Thyroid gland (tissue), 4 donors: ENCODE data around the gene TBC1D3B. TPM values are rescaled to one million over a fixed set of nuclear protein-coding genes. Genes with fewer than 3 reads are reported as not detected.
A peak's percentile ranks its signal among the peaks of the same experiment; 100 is the strongest.

Source experiments
- DNase-seq, 2 donors: peaks; one replicate each; pipeline ENCODE4 v3.0.0-alpha.2; 2019
- H3K27ac ChIP-seq, 3 donors: fragments of 200-600 bp; sonication (generic); 1 replicate in 2 of 3; 2 replicates in 1 of 3; pipeline ENCODE4 v1.5.1; 2016 to 2019; ENCODE audit warnings: mild to moderate bottlenecking in 1 of 3, moderate library complexity in 1 of 3
- H3K27me3 ChIP-seq: fragments of 200-600 bp; sonication (generic); one replicate; pipeline ENCODE4 v1.5.1; 2019
- H3K36me3 ChIP-seq, 2 donors: fragments of 200-600 bp; sonication (generic); one replicate each; pipeline ENCODE4 v1.5.1; 2016 to 2019
- H3K4me1 ChIP-seq, 2 donors: fragments of 200-600 bp; sonication (generic); one replicate each; pipeline ENCODE4 v1.5.1; 2017 to 2019
- H3K4me3 ChIP-seq, 3 donors: fragments of 200-600 bp; sonication (generic); replicated peaks in 1 of 3; 1 replicate in 2 of 3; 2 replicates in 1 of 3; pipeline ENCODE4 v1.5.1; 2016; ENCODE audit warnings: mild to moderate bottlenecking in 1 of 3
- H3K9me3 ChIP-seq: fragments of 200-600 bp; sonication (generic); one replicate; pipeline ENCODE4 v1.5.1; 2017
- CTCF ChIP-seq, 6 experiments: fragments of 200-600 bp in 3 of 6; fragments of 450-650 bp in 3 of 6; sonication (generic) in 3 of 6; IDR thresholded peaks; one replicate each; pipeline ENCODE4 v1.5.1; 2016 to 2019; ENCODE audit warnings: antibody characterized with exemption in 6 of 6, mild to moderate bottlenecking in 2 of 6, inconsistent platforms in 1 of 6, moderate library complexity in 1 of 6
- POLR2A ChIP-seq, 2 donors: fragments of 450-650 bp; IDR thresholded peaks; one replicate each; pipeline ENCODE4 v1.6.1; 2017; ENCODE audit warnings: antibody characterized with exemption in 2 of 2, mild to moderate bottlenecking in 2 of 2, moderate library complexity in 1 of 2
- WGBS, 2 donors: methylation state at CpG; one replicate each; pipeline ENCODE4 v1.1.5; 2017; 5-methylcytosine and 5-hydroxymethylcytosine counted together
- intact Hi-C: fragments of 100-400 bp; cut with DNase I; formaldehyde crosslinking; loops from one replicate; pipeline ENCODE4 v1.15.1; 2023
- total RNA-seq, 4 donors: library from RNA; depleted of rRNA; stranded (reverse); fragments of >200 nt; gene quantifications; one replicate each; pipeline ENCODE4 v1.2.3, GENCODE V29; 2016

TBC1D3B gene
- total RNA-seq, 4 donors from 2014 or later = 3.9 TPM; not detected in 3

GRCh38 chr17:36144981-36145729, 31.3 kb downstream of the TBC1D3B start:
- H3K4me3 ChIP-seq = no peak overlapping the region
- no peak for TF ChIP-seq POLR2A (IDR thresholded peaks at IDR 0.05)
- no peak for TF ChIP-seq CTCF (IDR thresholded peaks at IDR 0.05)
- 73 to 81% methylated on average over 5 of the region's 5 CpGs for WGBS, 2 donors
- H3K4me1 ChIP-seq = no peaks in the 10 kb centered on the region
- DNase-seq = no peak
- no peak overlapping the region for H3K27ac ChIP-seq
- intact Hi-C loops = loop anchor here (5.0 kb wide), 1 partner anchor 173 kb away; no protein-coding TSS in a partner anchor
- no peaks in the 10 kb centered on the region for H3K27me3 ChIP-seq
- H3K9me3 ChIP-seq = no peaks in the 10 kb centered on the region
- H3K36me3 ChIP-seq = no peaks in the 10 kb centered on the region

- intact Hi-C loops = no loop called here
- H3K36me3 ChIP-seq = no peaks in the 10 kb centered on the region
- no peaks in the 10 kb centered on the region for H3K27me3 ChIP-seq
- H3K4me3 ChIP-seq = no peak overlapping the region
- H3K27ac ChIP-seq = no peak overlapping the region
- H3K9me3 ChIP-seq = no peaks in the 10 kb centered on the region
- H3K4me1 ChIP-seq = no peaks in the 10 kb centered on the region
- WGBS, 2 donors = 86 to 94% methylated on average over 2 of the region's 2 CpGs
- DNase-seq = no peak
- TF ChIP-seq POLR2A (IDR thresholded peaks at IDR 0.05) = no peak
- TF ChIP-seq CTCF (IDR thresholded peaks at IDR 0.05) = no peak
Observed at GRCh38 chr17:36144014-36144413, 32.4 kb downstream of the TBC1D3B start.

- intact Hi-C loops = no loop called here
- H3K27me3 ChIP-seq = no peaks in the 10 kb centered on the region
- WGBS, 2 donors = 91 to 95% methylated on average over 8 of the region's 8 CpGs
- TF ChIP-seq POLR2A (IDR thresholded peaks at IDR 0.05) (no peak), CTCF (IDR thresholded peaks at IDR 0.05) (no peak)
- no peak overlapping the region for H3K27ac ChIP-seq
- no peak overlapping the region for H3K4me3 ChIP-seq
- no peak for DNase-seq
- no peaks in the 10 kb centered on the region for H3K36me3 ChIP-seq
- no peaks in the 10 kb centered on the region for H3K4me1 ChIP-seq
- no peaks in the 10 kb centered on the region for H3K9me3 ChIP-seq
Observed at GRCh38 chr17:36142806-36143205, 33.6 kb downstream of the TBC1D3B start.

GRCh38 chr17:36142235-36142634, 34.2 kb downstream of the TBC1D3B start:
- Histone ChIP-seq H3K4me1 (no peaks in the 10 kb centered on the region), H3K36me3 (no peaks in the 10 kb centered on the region), H3K4me3 (no peak overlapping the region), H3K9me3 (no peaks in the 10 kb centered on the region), H3K27ac (no peak overlapping the region), H3K27me3 (no peaks in the 10 kb centered on the region)
- no peak for TF ChIP-seq POLR2A (IDR thresholded peaks at IDR 0.05)
- TF ChIP-seq CTCF (IDR thresholded peaks at IDR 0.05) = no peak
- DNase-seq = no peak
- intact Hi-C loops = no loop called here

GRCh38 chr17:36136439-36136838, 40.0 kb downstream of the TBC1D3B start:
- peak; percentile 19 to 42 for DNase-seq
- TF ChIP-seq POLR2A (IDR thresholded peaks at IDR 0.05) (no peak), CTCF (IDR thresholded peaks at IDR 0.05) (no peak)
- peaks cover 0 to 20% of the 10 kb centered on the region in 2 donors for H3K4me1 ChIP-seq
- intact Hi-C loops = no loop called here
- H3K4me3 ChIP-seq = no peak overlapping the region
- no peaks in the 10 kb centered on the region for H3K27me3 ChIP-seq
- 27 to 39% methylated on average over 1 of the region's 1 CpG for WGBS, 2 donors
- H3K27ac ChIP-seq = no peak overlapping the region
- H3K36me3 ChIP-seq = no peaks in the 10 kb centered on the region
- no peaks in the 10 kb centered on the region for H3K9me3 ChIP-seq
